Activated CD8-positive, alpha-beta T cell treated with anti-CD3 and anti-CD28 coated beads, Interleukin-2, amount 10 ng/mL, durations not matched to agents 7 days and 5 days (primary cell): ENCODE results near the gene NONO. TPM values are rescaled to one million over a fixed set of nuclear protein-coding genes. Genes with fewer than 3 reads are reported as not detected.
"Not testable (repeated sequence)": the region's sequence is repeated elsewhere in the genome, so short reads cannot be mapped to it uniquely, and the experiment has no call there.

Experiments used
- ATAC-seq: fragments of 150-1000 bp; cut with Tn5 transposase; one replicate; pipeline ENCODE4 v1.10.0; 2021; ENCODE audit warnings: moderate library complexity
- CTCF ChIA-PET: fragments of 350-600 bp; sonication (Branson Sonifier 250); formaldehyde crosslinking; loops from one replicate; lab custom pipeline; 2021; ENCODE audit warnings: antibody characterized with exemption; lab: Charles Lee
- POLR2A ChIA-PET: fragments of 350-600 bp; sonication (Branson Sonifier 250); formaldehyde crosslinking; loops from one replicate; lab custom pipeline; 2021; ENCODE audit warnings: antibody characterized with exemption; lab: Charles Lee
- DNase-seq: peaks from one replicate; pipeline ENCODE4 v3.0.0-alpha.2; 2020
- H3K27ac Mint-ChIP-seq: one replicate; pipeline ENCODE4 v1.8.0; 2021; ENCODE audit warnings: mild to moderate bottlenecking, mixed read lengths
- H3K27me3 Mint-ChIP-seq: one replicate; pipeline ENCODE4 v1.8.0; 2021; ENCODE audit warnings: low read depth, mixed read lengths
- H3K36me3 Mint-ChIP-seq: one replicate; pipeline ENCODE4 v1.8.0; 2021; ENCODE audit warnings: low read depth, mixed read lengths
- H3K4me1 Mint-ChIP-seq: one replicate; pipeline ENCODE4 v1.8.0; 2021; ENCODE audit warnings: low read depth, mixed read lengths
- H3K4me3 Mint-ChIP-seq: one replicate; pipeline ENCODE4 v1.8.0; 2021; ENCODE audit warnings: mild to moderate bottlenecking, mixed read lengths
- H3K9me3 Mint-ChIP-seq: one replicate; pipeline ENCODE4 v1.8.0; 2022; ENCODE audit warnings: mixed read lengths; ENCODE audit not compliant: insufficient read depth
- total RNA-seq, 2 experiments: library from RNA; stranded (reverse); gene quantifications; one replicate each; pipeline ENCODE4 v1.2.3, GENCODE V29; 2021

NONO gene
- total RNA-seq, 2 experiments from 2014 or later, result 446 to 478 TPM

GRCh38 chrX:71253253-71254091, 30.0 kb upstream of the NONO start:
- no peaks in the 10 kb centered on the region for H3K27me3 Mint-ChIP-seq

GRCh38 chrX:71254092-71254963, 29.1 kb upstream of the NONO start, which contains the start of gene ZMYM3:
ZMYM3 (minus strand) TSS chrX:71254140; CDS start chrX:71253255, 885 bp downstream.
- POLR2A ChIA-PET, result interaction anchor here (0.5 to 3.8 kb wide), 12 partner anchors 27 to 1121 kb away, joined by 3 to 40 read pairs (median 4); partner anchors contain the start of genes IGBP1, NONO, OGT and TAF1
- H3K4me1 Mint-ChIP-seq, result peaks cover 34% of the 10 kb centered on the region
- CTCF ChIA-PET, result interaction anchor here (0.7 to 1.9 kb wide), 3 partner anchors 29 to 116 kb away, joined by 3 to 11 read pairs (median 5); partner anchors contain the start of gene NONO
- peak within 1 kb of the TSS; percentile 92 for H3K4me3 Mint-ChIP-seq
- H3K9me3 Mint-ChIP-seq, result no peaks in the 10 kb centered on the region
- H3K27ac Mint-ChIP-seq, result peak within 1 kb of the TSS; percentile 92
- ATAC-seq, result peak; percentile 92
- peaks cover 7% of the 10 kb centered on the region for H3K36me3 Mint-ChIP-seq
- no peaks in the 10 kb centered on the region for H3K27me3 Mint-ChIP-seq
- DNase-seq, result peak; percentile 87

More at GRCh38 chrX:71253253-71254091, 30.0 kb upstream of the NONO start:
- peaks cover 34% of the 10 kb centered on the region for H3K4me1 Mint-ChIP-seq
- ChIA-PET POLR2A (interaction anchor here (1.1 to 3.8 kb wide), 6 partner anchors 30 to 868 kb away, joined by 3 to 40 read pairs (median 6); partner anchors contain the start of genes NONO and TAF1), CTCF (interaction anchor here (1.0 to 1.9 kb wide), 2 partner anchors 30 to 57 kb away, joined by 5 to 11 read pairs; partner anchors contain the start of gene NONO)
- H3K9me3 Mint-ChIP-seq, result no peaks in the 10 kb centered on the region
- peaks cover 11% of the 10 kb centered on the region for H3K36me3 Mint-ChIP-seq
- H3K4me3 Mint-ChIP-seq, result peak overlapping the region; percentile 92
- peak overlapping the region; percentile 92 for H3K27ac Mint-ChIP-seq
- DNase-seq (peak; percentile 42), ATAC-seq (no peak)

- no peak overlapping the region for H3K4me3 Mint-ChIP-seq
- H3K27me3 Mint-ChIP-seq, result no peaks in the 10 kb centered on the region
- POLR2A ChIA-PET, result interaction anchor here (1.7 kb wide), 1 partner anchor 1123 kb away, joined by 4 read pairs; the partner anchor contains the start of gene IGBP1
- peaks cover 3% of the 10 kb centered on the region for H3K36me3 Mint-ChIP-seq
- ATAC-seq (no peak), DNase-seq (no peak)
- H3K27ac Mint-ChIP-seq, result peak overlapping the region; percentile 92
- CTCF ChIA-PET, result interaction anchor here (1.3 kb wide), 1 partner anchor 27 kb away, joined by 5 read pairs; the partner anchor contains the start of gene NONO
- H3K4me1 Mint-ChIP-seq, result peaks cover 32% of the 10 kb centered on the region
- H3K9me3 Mint-ChIP-seq, result no peaks in the 10 kb centered on the region
Observed at GRCh38 chrX:71256051-71256450, 27.4 kb upstream of the NONO start.

GRCh38 chrX:71256856-71257255, 26.6 kb upstream of the NONO start:
- Mint-ChIP-seq H3K27ac (no peak overlapping the region), H3K4me1 (peaks cover 24% of the 10 kb centered on the region), H3K36me3 (no peaks in the 10 kb centered on the region), H3K9me3 (no peaks in the 10 kb centered on the region), H3K27me3 (no peaks in the 10 kb centered on the region), H3K4me3 (no peak overlapping the region)
- POLR2A ChIA-PET, result interaction anchor here (0.6 kb wide), 1 partner anchor 325 kb away, joined by 3 read pairs; no protein-coding TSS in a partner anchor
- no peak for DNase-seq
- CTCF ChIA-PET, result interaction anchor here (1.3 kb wide), 1 partner anchor 26 kb away, joined by 5 read pairs; the partner anchor contains the start of gene NONO
- ATAC-seq, result no peak

GRCh38 chrX:71268624-71269023, 14.8 kb upstream of the NONO start:
- POLR2A ChIA-PET, CTCF ChIA-PET, H3K9me3 Mint-ChIP-seq, H3K36me3 Mint-ChIP-seq, H3K27ac Mint-ChIP-seq, H3K4me1 Mint-ChIP-seq, DNase-seq, H3K4me3 Mint-ChIP-seq, H3K27me3 Mint-ChIP-seq, ATAC-seq: not testable (repeated sequence)

- Mint-ChIP-seq H3K36me3 (no peaks in the 10 kb centered on the region), H3K27ac (no peak overlapping the region), H3K4me3 (no peak overlapping the region), H3K9me3 (no peaks in the 10 kb centered on the region), H3K4me1 (no peaks in the 10 kb centered on the region), H3K27me3 (no peaks in the 10 kb centered on the region)
- no peak for ATAC-seq
- ChIA-PET POLR2A (no interaction called here), CTCF (no interaction called here)
- no peak for DNase-seq
Observed at GRCh38 chrX:71269801-71270395, 13.5 kb upstream of the NONO start.

- H3K9me3 Mint-ChIP-seq, H3K27ac Mint-ChIP-seq, H3K27me3 Mint-ChIP-seq, ATAC-seq, POLR2A ChIA-PET, H3K4me1 Mint-ChIP-seq, H3K36me3 Mint-ChIP-seq, CTCF ChIA-PET, DNase-seq, H3K4me3 Mint-ChIP-seq: not testable (repeated sequence)
Observed at GRCh38 chrX:71272313-71272712, 11.1 kb upstream of the NONO start.

- Mint-ChIP-seq H3K4me1 (peaks cover 15% of the 10 kb centered on the region), H3K36me3 (peaks cover 15% of the 10 kb centered on the region)
- POLR2A ChIA-PET, CTCF ChIA-PET, ATAC-seq, H3K27me3 Mint-ChIP-seq, H3K4me3 Mint-ChIP-seq, H3K9me3 Mint-ChIP-seq, DNase-seq, H3K27ac Mint-ChIP-seq: not testable (repeated sequence)
Observed at GRCh38 chrX:71281300-71281699, 2.1 kb upstream of the NONO start.

GRCh38 chrX:71282514-71283402, 677 bp upstream of the NONO start:
- H3K27me3 Mint-ChIP-seq, result no peaks in the 10 kb centered on the region
- peak; percentile 37 for ATAC-seq

GRCh38 chrX:71285929-71286328, 2.5 kb downstream of the NONO start:
- no peak overlapping the region for H3K27ac Mint-ChIP-seq
- ChIA-PET CTCF (no interaction called here), POLR2A (interaction anchor here (1.1 to 5.5 kb wide), 3 partner anchors 32 to 104 kb away, joined by 3 to 43 read pairs (median 4); partner anchors contain the start of genes TAF1 and ZMYM3)
- H3K4me1 Mint-ChIP-seq, result peaks cover 14% of the 10 kb centered on the region
- H3K36me3 Mint-ChIP-seq, result peaks cover 28% of the 10 kb centered on the region
- peak overlapping the region; percentile 97 for H3K4me3 Mint-ChIP-seq
- no peak for DNase-seq
- H3K9me3 Mint-ChIP-seq, result no peaks in the 10 kb centered on the region
- ATAC-seq, result no peak
- H3K27me3 Mint-ChIP-seq, result no peaks in the 10 kb centered on the region

More at GRCh38 chrX:71282514-71283402, 677 bp upstream of the NONO start:
- Mint-ChIP-seq H3K4me1 (peaks cover 16% of the 10 kb centered on the region), H3K9me3 (no peaks in the 10 kb centered on the region), H3K4me3 (peak overlapping the region; percentile 97), H3K27ac (peak overlapping the region; percentile 100), H3K36me3 (peaks cover 17% of the 10 kb centered on the region)
- CTCF ChIA-PET, result interaction anchor here (0.7 to 2.0 kb wide), 9 partner anchors 27 to 313 kb away, joined by 3 to 12 read pairs (median 4); partner anchors contain the start of genes MED12, TAF1 and ZMYM3
- POLR2A ChIA-PET, result interaction anchor here (0.6 to 5.5 kb wide), 21 partner anchors 9 to 324 kb away, joined by 3 to 43 read pairs (median 5); partner anchors contain the start of genes IL2RG, ITGB1BP2, MED12 and OGT
- peak; percentile 58 for DNase-seq
